ENCODE data around the gene UNC45A.
A peak's percentile ranks its signal among the peaks of the same experiment; 100 is the strongest.
"Not testable (repeated sequence)": the region's sequence is repeated elsewhere in the genome, so short reads cannot be mapped to it uniquely, and the experiment has no call there.

Gene UNC45A, protein sequence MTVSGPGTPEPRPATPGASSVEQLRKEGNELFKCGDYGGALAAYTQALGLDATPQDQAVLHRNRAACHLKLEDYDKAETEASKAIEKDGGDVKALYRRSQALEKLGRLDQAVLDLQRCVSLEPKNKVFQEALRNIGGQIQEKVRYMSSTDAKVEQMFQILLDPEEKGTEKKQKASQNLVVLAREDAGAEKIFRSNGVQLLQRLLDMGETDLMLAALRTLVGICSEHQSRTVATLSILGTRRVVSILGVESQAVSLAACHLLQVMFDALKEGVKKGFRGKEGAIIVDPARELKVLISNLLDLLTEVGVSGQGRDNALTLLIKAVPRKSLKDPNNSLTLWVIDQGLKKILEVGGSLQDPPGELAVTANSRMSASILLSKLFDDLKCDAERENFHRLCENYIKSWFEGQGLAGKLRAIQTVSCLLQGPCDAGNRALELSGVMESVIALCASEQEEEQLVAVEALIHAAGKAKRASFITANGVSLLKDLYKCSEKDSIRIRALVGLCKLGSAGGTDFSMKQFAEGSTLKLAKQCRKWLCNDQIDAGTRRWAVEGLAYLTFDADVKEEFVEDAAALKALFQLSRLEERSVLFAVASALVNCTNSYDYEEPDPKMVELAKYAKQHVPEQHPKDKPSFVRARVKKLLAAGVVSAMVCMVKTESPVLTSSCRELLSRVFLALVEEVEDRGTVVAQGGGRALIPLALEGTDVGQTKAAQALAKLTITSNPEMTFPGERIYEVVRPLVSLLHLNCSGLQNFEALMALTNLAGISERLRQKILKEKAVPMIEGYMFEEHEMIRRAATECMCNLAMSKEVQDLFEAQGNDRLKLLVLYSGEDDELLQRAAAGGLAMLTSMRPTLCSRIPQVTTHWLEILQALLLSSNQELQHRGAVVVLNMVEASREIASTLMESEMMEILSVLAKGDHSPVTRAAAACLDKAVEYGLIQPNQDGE

DNA sequence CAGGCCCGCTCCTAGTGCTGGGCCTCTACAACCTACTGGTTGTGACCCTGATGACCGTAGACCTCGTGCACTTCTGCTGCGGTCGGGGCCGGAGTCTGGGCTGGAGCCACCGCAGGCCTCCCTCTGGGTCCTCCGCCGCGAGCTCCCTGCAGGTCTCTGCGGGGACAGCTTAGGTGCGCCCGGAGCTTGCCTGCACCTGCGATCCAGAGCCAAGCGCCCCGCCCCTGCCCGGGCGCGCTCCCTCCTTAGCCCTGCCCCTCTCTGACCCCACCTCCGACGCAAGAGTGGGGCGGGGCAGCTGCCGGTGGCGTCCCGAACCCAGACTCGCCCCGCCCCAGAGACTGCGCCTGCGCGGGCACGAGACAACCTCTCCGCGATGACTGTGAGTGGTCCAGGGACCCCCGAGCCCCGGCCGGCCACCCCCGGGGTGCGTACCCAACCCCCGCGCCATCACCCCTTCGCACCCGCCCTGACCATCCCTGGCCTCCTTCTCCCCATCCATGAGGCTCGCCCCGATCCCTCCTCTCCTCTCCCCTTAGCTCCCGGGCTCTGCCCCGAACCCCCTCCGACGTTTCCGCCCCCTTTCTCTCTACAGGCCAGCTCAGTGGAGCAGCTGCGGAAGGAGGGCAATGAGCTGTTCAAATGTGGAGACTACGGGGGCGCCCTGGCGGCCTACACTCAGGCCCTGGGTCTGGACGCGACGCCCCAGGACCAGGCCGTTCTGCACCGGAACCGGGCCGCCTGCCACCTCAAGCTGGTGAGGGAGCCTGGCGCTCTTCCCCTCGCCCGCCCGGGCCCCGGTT, at the start of gene UNC45A:
Gene UNC45A (plus strand): TSS at position 337 of the 803 bp plus-strand sequence. CDS start 40 bp downstream, at position 377.
- peak; percentile 97 for DNase-seq

DNA sequence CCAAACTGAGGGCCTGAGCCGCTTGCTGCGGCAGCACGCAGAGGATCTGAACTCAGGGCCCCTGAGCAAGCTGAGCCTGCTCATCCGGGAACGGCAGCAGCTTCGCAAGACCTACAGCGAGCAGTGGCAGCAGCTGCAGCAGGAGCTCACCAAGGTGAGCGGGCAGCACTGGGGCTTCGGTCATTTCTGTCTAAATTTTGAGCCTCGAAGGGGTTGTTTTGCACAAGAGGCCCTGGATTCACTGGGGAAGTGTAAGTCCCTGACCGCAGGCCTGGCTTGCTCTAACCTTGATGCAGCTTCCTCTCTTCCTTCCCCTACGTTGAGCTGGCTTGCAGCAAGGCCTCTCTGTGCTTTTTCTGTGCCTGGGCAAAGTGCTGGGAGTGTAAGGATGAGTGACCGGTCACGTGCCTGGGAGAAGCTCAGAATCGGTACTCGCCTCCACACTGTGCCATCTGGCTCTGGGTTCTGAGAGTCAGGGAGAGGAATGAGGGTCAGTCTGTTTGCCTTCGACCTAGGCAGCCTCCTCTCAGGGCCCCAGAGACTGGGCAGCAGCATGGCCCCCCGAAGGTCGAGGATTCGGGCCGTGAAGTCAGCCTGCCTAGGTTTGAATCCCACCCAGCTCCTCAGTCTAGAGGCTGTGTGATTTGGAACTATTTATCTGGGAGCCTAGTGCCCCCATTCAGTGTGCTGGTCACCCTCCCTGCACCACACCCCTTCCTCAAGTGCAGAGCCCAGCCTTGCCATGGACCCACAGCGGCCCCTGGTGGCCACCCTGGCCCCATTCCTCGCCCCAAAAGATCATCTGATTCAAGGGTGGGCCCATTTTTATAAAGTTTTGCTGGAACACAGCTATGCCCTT, 49.4 kb upstream of the UNC45A start:
- DNase-seq, result peak; percentile 84

DNA sequence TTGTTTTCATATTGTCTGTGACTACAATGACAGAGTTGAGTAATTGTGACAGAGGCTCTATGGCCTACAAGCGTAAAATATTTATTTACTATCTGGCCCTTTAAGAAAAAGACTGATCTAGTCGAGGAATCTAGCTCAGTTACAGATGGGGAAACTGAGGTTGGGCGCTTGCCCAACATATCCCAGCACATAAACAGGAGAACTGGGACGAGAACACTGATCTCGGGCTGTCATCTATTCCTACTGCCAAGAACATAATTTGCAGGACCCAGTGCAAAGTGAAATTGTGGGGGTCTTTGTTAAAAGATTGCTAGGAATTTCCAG, 48.8 kb upstream of the UNC45A start:
- no peak for DNase-seq

DNA sequence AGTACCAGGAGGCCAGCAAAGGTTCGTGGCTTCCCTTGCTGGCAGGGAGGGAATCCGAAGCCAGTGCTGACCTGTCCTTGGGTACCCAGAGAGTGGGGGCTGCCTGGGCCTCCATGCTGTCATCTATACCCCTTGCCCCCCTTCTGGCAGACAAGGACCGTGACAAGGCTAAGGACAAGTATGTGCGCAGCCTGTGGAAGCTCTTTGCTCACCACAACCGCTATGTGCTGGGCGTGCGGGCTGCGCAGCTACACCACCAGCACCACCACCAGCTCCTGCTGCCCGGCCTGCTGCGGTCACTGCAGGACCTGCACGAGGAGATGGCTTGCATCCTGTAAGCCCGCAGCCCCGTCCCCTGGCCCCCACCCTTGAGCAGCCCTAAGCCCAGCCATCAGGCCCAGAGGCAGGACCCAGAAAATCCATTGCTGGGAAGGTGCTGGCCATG, 48.0 kb upstream of the UNC45A start:
- DNase-seq, result no peak

DNA sequence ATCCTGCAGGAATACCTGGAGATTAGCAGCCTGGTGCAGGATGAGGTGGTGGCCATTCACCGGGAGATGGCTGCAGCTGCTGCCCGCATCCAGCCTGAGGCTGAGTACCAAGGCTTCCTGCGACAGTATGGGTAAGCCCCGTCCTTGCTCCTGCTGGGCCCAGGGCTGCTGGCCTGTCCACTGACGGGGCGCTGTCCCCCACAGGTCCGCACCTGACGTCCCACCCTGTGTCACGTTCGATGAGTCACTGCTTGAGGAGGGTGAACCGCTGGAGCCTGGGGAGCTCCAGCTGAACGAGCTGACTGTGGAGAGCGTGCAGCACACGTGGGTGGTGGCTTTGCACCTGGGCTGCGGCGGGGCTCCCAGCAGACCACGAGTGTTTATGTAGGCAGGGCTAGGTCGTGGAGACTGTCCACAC, 45.8 kb upstream of the UNC45A start:
- DNase-seq, result no peak

DNA sequence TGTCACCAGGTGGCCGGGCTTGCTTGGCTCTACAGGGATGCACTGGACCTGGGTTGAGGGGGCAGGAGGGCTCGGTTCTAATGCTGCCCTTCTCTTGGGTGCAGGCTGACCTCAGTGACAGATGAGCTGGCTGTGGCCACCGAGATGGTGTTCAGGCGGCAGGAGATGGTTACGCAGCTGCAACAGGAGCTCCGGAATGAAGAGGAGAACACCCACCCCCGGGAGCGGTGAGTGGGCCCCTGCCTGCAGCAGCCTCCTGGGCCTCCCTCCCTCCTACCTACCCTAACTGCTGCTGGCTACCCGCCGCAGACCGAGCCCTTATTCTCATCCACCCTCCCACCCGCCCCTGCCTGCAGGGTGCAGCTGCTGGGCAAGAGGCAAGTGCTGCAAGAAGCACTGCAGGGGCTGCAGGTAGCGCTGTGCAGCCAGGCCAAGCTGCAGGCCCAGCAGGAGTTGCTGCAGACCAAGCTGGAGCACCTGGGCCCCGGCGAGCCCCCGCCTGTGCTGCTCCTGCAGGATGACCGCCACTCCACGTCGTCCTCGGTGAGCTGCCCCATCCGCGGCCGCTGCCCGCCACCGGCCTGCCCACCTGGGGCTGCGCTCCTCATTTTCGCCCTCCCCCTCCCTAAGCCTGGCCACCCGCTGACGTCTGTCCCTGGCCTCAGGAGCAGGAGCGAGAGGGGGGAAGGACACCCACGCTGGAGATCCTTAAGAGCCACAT, 45.2 kb upstream of the UNC45A start:
- no peak for DNase-seq

- DNase-seq, result no peak
Measured at GRCh38 chr15:90890839-90891238, 44.2 kb upstream of the UNC45A start.

DNA sequence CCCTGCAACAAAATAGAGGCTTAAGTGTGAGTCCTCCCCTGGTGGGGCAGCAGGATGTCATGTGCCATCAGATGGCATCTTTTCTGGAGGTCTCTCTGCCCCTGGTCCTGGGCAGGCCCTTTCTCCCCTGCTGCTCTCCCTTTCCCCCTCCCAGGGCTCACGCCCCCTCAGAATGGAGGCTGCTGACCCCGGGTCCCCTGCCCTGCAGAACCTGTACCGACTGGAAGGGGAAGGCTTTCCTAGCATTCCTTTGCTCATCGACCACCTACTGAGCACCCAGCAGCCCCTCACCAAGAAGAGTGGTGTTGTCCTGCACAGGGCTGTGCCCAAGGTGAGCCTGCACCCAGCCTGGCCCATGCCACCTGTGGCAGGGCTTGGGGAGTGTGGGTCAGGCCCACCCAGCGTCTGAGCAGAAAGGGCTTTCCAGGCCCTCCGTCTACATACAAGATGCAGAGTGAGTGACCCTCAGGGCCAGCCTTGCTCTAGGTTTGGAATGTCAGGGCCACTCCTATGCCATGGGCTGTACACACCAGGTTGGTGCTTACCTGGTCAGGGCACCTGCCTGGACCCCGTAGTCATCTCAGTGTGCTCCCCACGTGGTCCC, 43.6 kb upstream of the UNC45A start:
- DNase-seq, result no peak

- no peak for DNase-seq
Measured at GRCh38 chr15:90892023-90892422, 43.1 kb upstream of the UNC45A start.

GRCh38 chr15:90892498-90893174, 42.4 kb upstream of the UNC45A start:
- DNase-seq, result no peak

- no peak for DNase-seq
Measured at GRCh38 chr15:90893175-90894090, 41.7 kb upstream of the UNC45A start.

DNA sequence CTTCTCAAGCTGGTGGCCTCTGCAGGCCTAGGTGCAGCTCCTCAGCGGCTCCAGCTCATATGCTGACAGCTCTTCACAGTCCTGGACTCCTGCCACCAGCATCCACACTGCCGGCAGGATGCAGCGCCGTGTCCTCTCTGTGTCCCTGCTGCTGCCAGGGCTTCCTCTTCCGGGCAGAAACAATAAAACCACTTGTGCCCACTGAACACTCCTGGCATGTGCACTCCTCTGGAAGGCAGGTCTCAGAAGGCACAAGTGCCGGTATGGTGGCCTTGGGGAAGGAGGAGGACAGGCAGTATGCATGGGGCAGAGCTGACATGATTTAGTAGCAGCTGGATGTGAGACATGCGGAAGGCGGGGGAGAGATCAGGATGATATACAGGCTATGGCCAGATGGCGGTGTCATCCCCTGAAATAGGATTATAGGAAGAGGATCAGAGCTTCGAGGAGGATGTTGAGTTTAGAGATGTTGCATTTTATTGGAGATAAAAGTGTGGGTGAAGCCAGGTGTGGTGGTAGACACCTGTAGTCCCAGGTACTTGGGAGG, 39.4 kb upstream of the UNC45A start:
- no peak for DNase-seq

GRCh38 chr15:90897131-90897655, 37.9 kb upstream of the UNC45A start:
- DNase-seq, result not testable (repeated sequence)

- DNase-seq, result no peak
Measured at GRCh38 chr15:90901175-90902039, 33.7 kb upstream of the UNC45A start.

DNA sequence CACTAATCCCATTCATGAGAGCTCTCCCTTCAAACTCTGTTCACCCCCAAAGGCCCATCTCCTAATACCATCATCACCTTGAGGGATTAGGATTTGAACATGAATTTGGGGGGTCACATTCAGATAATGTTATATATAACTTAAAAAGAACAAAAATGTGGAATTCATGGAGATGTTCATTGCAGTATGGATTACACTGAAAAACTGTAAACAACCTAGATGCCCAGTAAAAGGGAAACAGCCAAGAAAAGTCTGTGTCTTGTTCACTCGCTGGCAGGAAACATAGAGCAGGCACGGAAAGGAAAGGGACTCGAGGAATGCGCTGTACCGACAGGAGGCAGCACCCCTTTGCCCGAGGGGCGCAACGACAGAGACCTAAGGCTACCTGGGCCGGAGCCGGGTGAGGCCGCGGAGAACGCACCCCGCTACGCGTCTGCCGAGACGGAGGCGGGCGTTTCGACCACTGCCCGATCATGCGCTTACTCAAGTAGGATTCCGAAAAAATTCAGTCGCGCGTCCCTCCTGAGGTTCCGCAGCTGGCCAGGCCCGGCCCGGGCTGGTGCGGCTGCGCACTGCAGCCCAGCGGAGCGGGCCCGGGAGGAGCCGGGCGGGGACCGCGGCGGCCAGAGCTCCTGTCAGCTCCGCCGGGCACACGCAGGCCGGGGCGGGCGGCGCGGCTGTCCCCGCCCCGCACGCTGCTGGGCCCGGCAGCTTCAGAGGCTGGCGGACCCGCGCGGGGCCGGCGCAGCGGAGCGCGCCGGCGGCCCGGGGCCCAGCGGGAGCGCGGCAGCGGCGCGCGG, 32.8 kb upstream of the UNC45A start:
- DNase-seq, result peak; percentile 78

Measured in activated T-cell treated with anti-CD3 and anti-CD28 coated beads, Interleukin-2, amount 50 U/mL, for 1 hour (primary cell).